H9 (cell line): ENCODE measurements around the gene FBXL7. TPM values are rescaled to one million over a fixed set of nuclear protein-coding genes. Genes with fewer than 3 reads are reported as not detected.

Experiments
- DNase-seq: peaks from one replicate; pipeline ENCODE4 v3.0.0-alpha.2; 2017
- H2AFZ ChIP-seq: one replicate; pipeline ENCODE4 v1.6.1; 2013; ENCODE audit warnings: mild to moderate bottlenecking, low read length, control low read depth, moderate library complexity
- H2AK5ac ChIP-seq: 2 replicates; pipeline ENCODE4 v1.6.1; 2013; ENCODE audit warnings: low read length, control low read depth, mixed read lengths; ENCODE audit not compliant: insufficient read length
- H2BK120ac ChIP-seq: one replicate; pipeline ENCODE4 v1.6.1; 2013; ENCODE audit warnings: low read depth, mild to moderate bottlenecking, low read length, control low read depth, inconsistent platforms; ENCODE audit not compliant: poor library complexity, severe bottlenecking
- H2BK12ac ChIP-seq: 2 replicates; pipeline ENCODE4 v1.6.1; 2013; ENCODE audit warnings: low read length, control low read depth, mixed read lengths, low read depth; ENCODE audit not compliant: insufficient read length
- H2BK15ac ChIP-seq: 2 replicates; pipeline ENCODE4 v1.6.1; 2013; ENCODE audit warnings: low read depth, low read length, control low read depth
- H2BK20ac ChIP-seq: one replicate; pipeline ENCODE4 v1.6.1; 2013; ENCODE audit warnings: low read depth, mild to moderate bottlenecking, low read length, control low read depth, inconsistent platforms; ENCODE audit not compliant: poor library complexity, severe bottlenecking
- H2BK5ac ChIP-seq: 2 replicates; pipeline ENCODE4 v1.6.1; 2013; ENCODE audit warnings: low read length, control low read depth, mixed read lengths; ENCODE audit not compliant: insufficient read length
- H3K14ac ChIP-seq: 2 replicates; pipeline ENCODE4 v1.6.1; 2013; ENCODE audit warnings: low read length, control low read depth; ENCODE audit not compliant: insufficient read depth
- H3K18ac ChIP-seq: 2 replicates; pipeline ENCODE4 v1.6.1; 2013; ENCODE audit warnings: low read depth, mild to moderate bottlenecking, mixed read lengths, low read length, control low read depth; ENCODE audit not compliant: insufficient read length
- H3K23ac ChIP-seq: 2 replicates; pipeline ENCODE4 v1.6.1; 2013; ENCODE audit warnings: low read length, control low read depth, mixed read lengths, low read depth; ENCODE audit not compliant: insufficient read length
- H3K23me2 ChIP-seq: 2 replicates; pipeline ENCODE4 v1.6.1; 2013; ENCODE audit warnings: low read depth, mild to moderate bottlenecking, mixed read lengths, low read length, control low read depth; ENCODE audit not compliant: insufficient read length, poor library complexity, severe bottlenecking
- H3K27ac ChIP-seq: 2 replicates; pipeline ENCODE4 v1.5.1; 2013; ENCODE audit warnings: low read length, control low read depth, mixed read lengths, low read depth; ENCODE audit not compliant: insufficient read length
- H3K27me3 ChIP-seq: 2 replicates; pipeline ENCODE4 v1.6.1; 2013; ENCODE audit warnings: low read length, control low read depth, inconsistent platforms; ENCODE audit not compliant: insufficient read depth
- H3K4ac ChIP-seq: 2 replicates; pipeline ENCODE4 v1.6.1; 2013; ENCODE audit warnings: low read depth, mild to moderate bottlenecking, control low read depth, inconsistent platforms, low read length, moderate library complexity
- H3K4me1 ChIP-seq: 2 replicates; pipeline ENCODE4 v1.6.1; 2013; ENCODE audit warnings: low read length, control low read depth, inconsistent platforms; ENCODE audit not compliant: insufficient read depth
- H3K4me2 ChIP-seq: 2 replicates; pipeline ENCODE4 v1.6.1; 2013; ENCODE audit warnings: low read length, control low read depth, mixed read lengths; ENCODE audit not compliant: insufficient read length, insufficient read depth
- H3K56ac ChIP-seq: 2 replicates; pipeline ENCODE4 v1.6.1; 2013; ENCODE audit warnings: low read depth, mild to moderate bottlenecking, mixed read lengths, low read length, control low read depth; ENCODE audit not compliant: insufficient read length
- H3K79me1 ChIP-seq: 2 replicates; pipeline ENCODE4 v1.6.1; 2013; ENCODE audit warnings: low read depth, mild to moderate bottlenecking, moderate library complexity, low read length, control low read depth, inconsistent platforms; ENCODE audit not compliant: insufficient read depth, poor library complexity, severe bottlenecking
- H3K79me2 ChIP-seq: 2 replicates; pipeline ENCODE4 v1.6.1; 2013; ENCODE audit warnings: low read length, control low read depth, inconsistent platforms; ENCODE audit not compliant: insufficient read depth
- H3K9ac ChIP-seq: 2 replicates; pipeline ENCODE4 v1.6.1; 2013; ENCODE audit warnings: low read length, control low read depth, mixed read lengths; ENCODE audit not compliant: insufficient read length; ENCODE audit errors: extremely low read depth
- H3K9me3 ChIP-seq: one replicate; pipeline ENCODE4 v1.6.1; 2013; ENCODE audit warnings: low read depth, low read length, inconsistent platforms; ENCODE audit not compliant: control insufficient read depth
- H3T11ph ChIP-seq: one replicate; pipeline ENCODE4 v1.6.1; 2013; ENCODE audit warnings: mild to moderate bottlenecking, low read length, control low read depth, inconsistent platforms
- H4K20me1 ChIP-seq: one replicate; pipeline ENCODE4 v1.6.1; 2013; ENCODE audit not compliant: control insufficient read depth, insufficient read length, insufficient read depth
- H4K5ac ChIP-seq: 2 replicates; pipeline ENCODE4 v1.6.1; 2013; ENCODE audit warnings: low read depth, mild to moderate bottlenecking, mixed read lengths, low read length, control low read depth; ENCODE audit not compliant: insufficient read length
- H4K8ac ChIP-seq: replicated peaks from 2 replicates; pipeline ENCODE4 v1.6.1; 2013; ENCODE audit warnings: low read length, control low read depth, mixed read lengths, low read depth; ENCODE audit not compliant: insufficient read length
- H4K91ac ChIP-seq: 2 replicates; pipeline ENCODE4 v1.6.1; 2013; ENCODE audit warnings: low read depth, mild to moderate bottlenecking, moderate library complexity, mixed read lengths, low read length, control low read depth; ENCODE audit not compliant: insufficient read length
- H3K27ac Mint-ChIP-seq, 3 experiments: 2 replicates in 2 of 3; 3 replicates in 1 of 3; pipeline ENCODE4 v1.8.0; 2020 to 2021; ENCODE audit warnings: mixed read lengths in 3 of 3, mild to moderate bottlenecking in 1 of 3, moderate library complexity in 1 of 3
- H3K27me3 Mint-ChIP-seq: 2 replicates; pipeline ENCODE4 v1.8.0; 2021; ENCODE audit warnings: low read depth, mild to moderate bottlenecking, moderate library complexity, mixed read lengths
- H3K36me3 Mint-ChIP-seq, 3 experiments: 2 replicates in 2 of 3; 3 replicates in 1 of 3; pipeline ENCODE4 v1.8.0; 2020 to 2021; ENCODE audit warnings: low read depth in 3 of 3, mixed read lengths in 3 of 3; ENCODE audit not compliant: insufficient read depth in 1 of 3
- H3K4me1 Mint-ChIP-seq, 2 experiments: 2 replicates each; pipeline ENCODE4 v1.8.0; 2020; ENCODE audit warnings: mixed read lengths in 2 of 2
- H3K4me3 Mint-ChIP-seq, 2 experiments: 2 replicates in 1 of 2; 3 replicates in 1 of 2; pipeline ENCODE4 v1.8.0; 2020 to 2021; ENCODE audit warnings: mild to moderate bottlenecking in 2 of 2, mixed read lengths in 2 of 2, moderate library complexity in 1 of 2
- H3K9me3 Mint-ChIP-seq, 2 experiments: 2 replicates in 1 of 2; 3 replicates in 1 of 2; pipeline ENCODE4 v1.8.0; 2020; ENCODE audit warnings: mild to moderate bottlenecking in 2 of 2, mixed read lengths in 2 of 2, moderate library complexity in 1 of 2
- CTCF ChIP-seq: fragments of 200-600 bp; sonication (generic); conservative IDR thresholded peaks from 3 replicates; pipeline ENCODE4 v1.8.0; 2021; ENCODE audit warnings: antibody characterized with exemption, mild to moderate bottlenecking
- WGBS: extraction: QIAGEN DNeasy Blood & Tissue Kit; methylation state at CpG from one replicate; pipeline ENCODE4 v1.1.7; 2013; ENCODE audit warnings: missing lambda C conversion rate, low lambda C conversion rate, mixed read lengths; ENCODE audit not compliant: insufficient read length; ENCODE audit errors: extremely low coverage; 5-methylcytosine and 5-hydroxymethylcytosine counted together
- total RNA-seq: library from RNA; stranded (reverse); gene quantifications from 2 replicates; pipeline ENCODE4 v1.2.1, GENCODE V29; 2021

Gene FBXL7
- total RNA-seq, 1 experiment from 2014 or later, result 14.6 TPM

DNA sequence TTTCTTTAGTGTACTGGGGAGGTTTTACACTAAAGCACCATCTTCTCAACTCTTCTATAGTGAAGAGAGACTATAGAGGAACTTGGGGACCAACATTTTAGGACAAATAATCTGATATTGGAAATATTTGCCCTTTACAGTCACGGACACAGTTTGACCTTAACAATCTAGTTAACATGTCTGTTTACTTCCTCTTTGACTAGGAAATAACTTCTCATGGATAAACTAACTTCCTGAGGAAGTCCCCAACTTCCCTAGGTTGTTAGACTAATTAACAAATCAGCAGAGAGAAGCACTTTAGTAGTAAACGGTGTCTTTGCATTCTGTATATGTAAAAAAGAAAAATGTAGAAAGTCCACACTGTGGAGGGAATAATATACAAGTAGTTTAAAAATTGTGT, 127.7 kb downstream of the FBXL7 start:
- no peaks in the 10 kb centered on the region for H4K20me1 ChIP-seq
- H3K27ac Mint-ChIP-seq, result no peak overlapping the region

More for the DNA sequence above, 127.7 kb downstream of the FBXL7 start:
- no peak for TF ChIP-seq CTCF
- Histone ChIP-seq H2AFZ (no peak overlapping the region), H3K23me2 (no peaks in the 10 kb centered on the region), H3K4me2 (no peak overlapping the region), H3T11ph (no peak overlapping the region), H3K23ac (no peak overlapping the region), H2AK5ac (no peak overlapping the region), H3K9ac (no peak overlapping the region), H3K9me3 (no peaks in the 10 kb centered on the region), H3K27me3 (no peaks in the 10 kb centered on the region), H2BK120ac (no peak overlapping the region), H4K91ac (no peak overlapping the region), H3K27ac (no peak overlapping the region), H2BK5ac (no peak overlapping the region), H3K4me1 (no peaks in the 10 kb centered on the region), H3K79me1 (peaks cover 3% of the 10 kb centered on the region), H2BK15ac (no peak overlapping the region), H3K56ac (no peak overlapping the region), H3K4ac (no peak overlapping the region), H2BK12ac (no peak overlapping the region), H2BK20ac (no peak overlapping the region), H3K79me2 (no peaks in the 10 kb centered on the region), H3K18ac (no peak overlapping the region), H3K14ac (no peak overlapping the region), H4K8ac (no peak overlapping the region), H4K5ac (no peak overlapping the region)
- Mint-ChIP-seq H3K36me3 (no peaks in the 10 kb centered on the region; a peak in 1 of 7 replicates), H3K9me3 (no peaks in the 10 kb centered on the region), H3K4me3 (no peak overlapping the region), H3K4me1 (peaks cover 3% of the 10 kb centered on the region in 2 experiments), H3K27me3 (no peaks in the 10 kb centered on the region)
- DNase-seq, result no peak
- no CpG with 5 or more reads among the region's 2 CpGs for WGBS
